GM19467 (cell line): Measurements from ENCODE around the gene ANXA1.

Experiments used
- ATAC-seq: cut with Tn5 transposase; IDR thresholded peaks from one replicate; pipeline ENCODE4 v1.9.1; 2021; ENCODE audit warnings: mild to moderate bottlenecking, moderate library complexity; ENCODE audit not compliant: unreplicated experiment

Gene ANXA1

DNA sequence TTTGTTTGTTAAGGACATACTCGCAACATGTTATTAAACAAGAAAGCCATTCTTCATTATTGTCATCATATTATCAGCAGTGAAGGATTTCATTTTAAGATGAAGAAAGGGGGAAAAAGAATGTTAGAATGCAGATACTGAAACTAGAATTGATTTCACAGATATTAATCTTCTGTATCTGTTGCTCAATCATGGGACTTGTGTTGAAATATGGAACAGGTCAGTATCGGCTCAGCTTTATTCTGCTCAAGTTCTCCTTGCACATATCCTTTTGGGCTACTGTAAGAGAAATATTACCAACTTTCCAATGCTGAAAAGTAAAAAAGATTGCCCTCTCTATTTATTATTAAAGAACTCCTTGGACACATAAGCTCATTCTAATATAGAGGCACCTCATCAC, 13.8 kb upstream of the ANXA1 start:
- ATAC-seq: no peak

DNA sequence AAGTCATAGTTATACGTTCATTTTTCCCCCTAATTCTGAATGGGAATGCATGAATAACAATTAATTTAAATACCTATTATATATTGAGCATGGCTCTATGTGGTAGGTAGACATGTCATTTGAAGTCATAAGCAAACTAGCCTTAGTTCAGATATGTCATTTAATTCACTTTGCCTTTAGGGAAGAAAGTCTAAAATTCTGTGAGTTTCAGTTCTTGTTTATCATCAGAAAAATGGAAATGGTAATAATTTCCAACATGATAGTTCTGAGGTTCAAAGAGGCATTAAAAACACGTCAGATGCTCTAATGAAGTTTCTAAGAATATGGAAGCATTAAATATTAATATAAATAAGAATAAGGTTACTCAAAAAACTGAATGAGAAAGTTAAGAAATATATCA, 13.1 kb upstream of the ANXA1 start:
- no peak for ATAC-seq

DNA sequence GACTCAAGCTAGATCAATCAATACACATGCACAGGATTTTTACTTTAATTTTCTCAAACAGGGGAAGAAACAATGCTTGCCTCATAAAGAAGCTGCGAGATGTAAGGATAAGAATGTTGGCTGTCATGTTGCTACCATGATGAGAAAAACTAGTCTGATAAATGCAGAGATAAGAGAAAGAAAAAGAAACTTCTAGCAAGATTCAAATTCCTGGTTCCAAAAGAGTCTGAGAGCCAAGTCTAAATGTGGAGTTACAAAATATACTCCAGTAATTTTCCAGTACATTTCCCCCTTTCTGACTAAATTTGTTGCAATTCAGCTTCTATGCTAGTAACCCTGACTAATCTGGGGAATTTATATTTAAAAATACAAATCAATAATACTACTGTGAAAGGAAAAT, 10.4 kb upstream of the ANXA1 start:
- ATAC-seq: no peak

DNA sequence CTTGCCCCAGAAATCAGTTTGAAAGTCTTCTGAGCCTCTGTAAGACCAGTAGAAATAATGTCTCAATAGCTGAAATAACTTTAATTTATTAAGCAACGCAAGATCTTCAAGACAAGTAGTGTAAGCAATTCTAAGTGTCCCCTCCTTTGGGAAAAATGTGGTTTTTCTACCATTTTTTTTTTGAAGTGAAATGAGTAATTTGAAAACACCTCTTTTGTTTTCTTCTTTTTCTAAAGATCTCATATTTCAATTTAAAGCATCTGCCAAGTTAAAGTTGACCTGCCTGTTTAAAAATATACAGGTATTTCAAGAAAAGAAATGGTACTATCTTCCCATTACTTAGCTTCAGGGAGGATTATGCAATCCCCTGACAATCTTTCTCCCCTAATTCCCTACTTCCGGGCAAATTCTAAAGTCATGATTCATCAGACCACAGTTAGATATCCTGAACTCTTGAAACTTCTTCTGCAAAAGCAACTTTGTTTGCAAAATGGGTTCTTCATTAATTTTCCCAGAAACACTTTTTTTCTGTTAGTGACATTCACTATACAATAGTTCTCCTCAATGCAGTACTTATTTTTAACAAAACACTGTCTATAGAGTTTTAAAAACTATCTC, 7.8 kb upstream of the ANXA1 start:
- ATAC-seq: no peak

DNA sequence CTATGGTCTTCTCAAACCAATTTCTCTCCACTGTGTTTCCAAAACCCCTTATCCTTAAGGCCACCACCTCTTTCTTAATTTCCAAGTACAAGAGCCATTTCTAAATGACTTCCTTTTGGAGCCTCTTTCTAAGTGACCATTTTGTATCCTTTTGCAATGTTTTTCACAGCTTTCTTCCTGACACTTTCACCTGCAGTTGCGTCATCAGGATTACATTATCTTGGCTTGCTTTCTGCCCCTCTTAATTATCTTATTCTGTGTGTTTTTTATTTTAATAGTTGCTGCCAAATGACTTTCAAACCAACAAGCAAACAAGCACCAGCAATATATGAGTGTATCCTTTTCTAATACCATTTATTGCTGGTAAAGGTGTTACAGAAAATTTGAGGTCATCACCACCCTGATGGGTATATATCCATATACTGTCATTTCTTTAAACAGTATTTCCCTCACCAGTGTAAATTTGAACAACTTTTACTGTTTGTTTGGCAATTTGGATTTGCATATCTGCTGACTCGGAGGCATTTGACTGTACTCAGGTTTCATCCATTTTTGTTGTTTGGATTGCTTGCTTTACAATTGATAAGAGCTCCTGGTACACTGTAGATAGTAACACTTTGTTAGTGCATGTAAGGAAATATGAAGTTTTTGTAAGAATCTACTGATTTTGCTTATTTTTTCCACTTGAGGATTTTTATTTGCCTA, 5.4 kb upstream of the ANXA1 start:
- ATAC-seq: no peak

DNA sequence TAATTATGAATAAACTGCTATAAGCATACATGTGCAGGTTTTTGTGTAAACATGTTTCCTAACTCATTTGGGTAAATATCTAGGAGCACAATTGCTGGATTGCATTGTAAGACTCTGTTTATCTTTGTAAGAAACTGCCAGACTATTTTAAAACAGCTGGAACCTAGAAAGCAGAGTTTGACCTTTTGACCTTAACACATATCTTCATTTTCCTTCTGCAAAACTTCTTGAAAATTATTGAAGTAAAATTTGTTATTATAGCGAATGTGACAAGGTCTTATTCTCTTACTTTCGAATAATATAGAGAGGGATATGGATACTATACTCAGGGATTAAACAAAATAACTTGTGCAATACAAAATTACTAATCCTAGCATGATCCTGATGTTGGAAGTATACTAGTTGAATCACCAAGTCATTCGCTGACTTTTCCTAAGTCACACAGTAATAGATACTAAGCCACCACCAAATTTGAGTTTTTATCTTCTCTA, 3.2 kb upstream of the ANXA1 start:
- ATAC-seq: no peak

DNA sequence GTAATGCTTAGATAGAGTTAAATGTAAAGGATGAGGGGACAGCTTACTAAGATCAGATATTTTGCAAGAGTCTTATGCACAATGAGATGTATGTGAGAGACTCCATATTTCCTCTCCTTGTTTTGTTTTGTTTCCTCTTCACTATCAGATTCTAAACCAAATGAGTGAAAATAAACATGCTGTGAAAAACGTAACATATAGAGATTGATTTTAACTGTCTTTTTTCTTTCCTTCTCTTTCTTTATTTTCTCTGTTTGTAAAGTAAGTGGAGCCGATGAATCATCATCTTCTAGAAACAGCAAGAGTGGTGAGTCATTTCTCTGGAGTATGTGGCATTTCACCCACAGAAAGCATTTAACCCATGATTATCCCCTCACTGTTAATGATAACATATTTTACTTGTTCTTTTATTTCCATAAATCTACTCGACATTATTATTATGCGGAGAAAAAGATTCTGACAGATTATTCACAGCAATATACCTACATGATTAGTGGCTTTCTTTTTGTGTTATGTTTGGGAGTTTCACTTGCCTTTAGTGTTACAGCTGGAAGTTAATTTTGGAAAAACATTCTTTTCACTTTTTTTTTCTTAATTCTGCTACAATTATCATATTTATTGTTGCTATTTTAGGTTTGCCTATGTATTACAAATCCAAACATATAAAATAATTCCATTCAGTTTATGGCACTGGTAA, 2.1 kb upstream of the ANXA1 start:
- peak; percentile 61 for ATAC-seq

DNA sequence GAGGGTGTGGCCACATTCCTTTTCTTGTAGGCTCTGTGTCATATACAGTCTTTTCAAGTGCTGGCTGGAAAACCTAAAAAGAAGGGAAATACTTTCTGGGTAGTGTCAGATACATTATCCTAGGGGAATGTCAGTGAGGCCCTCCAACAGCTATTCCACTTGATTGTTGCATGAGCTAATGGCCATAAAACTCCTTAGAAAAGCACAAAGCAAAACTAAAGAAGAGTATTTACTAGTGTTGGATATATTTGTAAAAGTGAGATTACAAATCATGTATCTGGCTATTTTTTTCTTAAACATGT, 829 bp downstream of the ANXA1 start:
- ATAC-seq: no peak

DNA sequence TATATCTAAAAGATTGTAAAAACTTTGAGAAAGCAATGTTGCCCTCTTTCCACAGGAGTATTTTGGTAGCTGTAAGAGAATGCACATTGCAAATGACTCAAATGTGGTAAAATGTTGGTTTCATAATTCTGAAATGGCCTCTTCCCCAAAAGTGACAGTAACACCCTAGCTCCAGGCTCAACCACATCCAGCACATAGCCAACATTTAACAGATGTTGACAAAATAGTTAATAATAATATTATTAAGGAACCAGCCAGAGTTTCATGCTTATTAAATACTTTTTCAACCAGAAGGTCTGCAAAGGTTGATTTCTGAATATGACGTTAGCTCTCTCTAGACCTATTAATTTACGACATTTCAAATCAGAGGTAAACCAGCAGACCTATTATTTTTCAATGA, 1.3 kb downstream of the ANXA1 start:
- peak; percentile 71 for ATAC-seq

DNA sequence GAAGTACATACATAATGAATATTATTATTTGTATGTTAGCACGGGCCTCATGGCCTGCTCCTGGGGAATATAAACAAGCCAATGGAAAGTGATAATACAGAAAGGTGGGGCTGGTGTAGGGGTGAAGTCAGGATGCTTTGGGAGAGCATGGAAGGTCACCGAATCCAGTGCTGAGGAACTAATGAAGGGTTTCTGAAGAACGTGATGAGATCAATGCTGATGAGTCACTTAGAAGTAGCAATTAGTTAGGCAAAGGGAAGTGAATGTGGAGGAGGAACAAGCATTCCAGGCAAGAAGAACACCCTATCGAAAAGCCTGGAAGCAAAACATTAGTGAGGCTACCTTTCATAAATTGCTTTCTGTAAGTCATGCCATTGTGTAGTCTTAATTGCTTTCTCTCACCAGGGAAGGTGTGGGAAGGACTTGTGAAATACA, 2.1 kb downstream of the ANXA1 start:
- ATAC-seq: no peak

DNA sequence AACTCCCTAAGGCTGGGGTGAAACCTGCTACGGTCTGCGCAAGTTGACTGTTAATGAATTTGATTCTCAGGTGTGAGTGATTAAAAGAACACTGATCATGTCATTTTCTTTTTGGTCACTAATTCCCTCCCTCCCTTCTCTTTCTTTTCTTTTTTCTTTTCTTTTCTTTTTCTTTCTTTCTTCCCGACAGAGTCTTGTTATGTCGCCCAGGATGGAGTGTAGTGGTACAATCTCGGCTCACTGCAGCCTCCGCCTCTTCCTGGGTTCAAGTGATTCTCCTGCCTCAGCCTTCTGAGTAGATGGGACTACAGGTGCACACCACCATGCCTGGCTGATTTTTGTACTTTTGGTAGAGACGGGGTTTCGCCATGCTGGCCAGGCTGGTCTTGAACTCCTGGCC, 2.6 kb downstream of the ANXA1 start:
- ATAC-seq: no peak

DNA sequence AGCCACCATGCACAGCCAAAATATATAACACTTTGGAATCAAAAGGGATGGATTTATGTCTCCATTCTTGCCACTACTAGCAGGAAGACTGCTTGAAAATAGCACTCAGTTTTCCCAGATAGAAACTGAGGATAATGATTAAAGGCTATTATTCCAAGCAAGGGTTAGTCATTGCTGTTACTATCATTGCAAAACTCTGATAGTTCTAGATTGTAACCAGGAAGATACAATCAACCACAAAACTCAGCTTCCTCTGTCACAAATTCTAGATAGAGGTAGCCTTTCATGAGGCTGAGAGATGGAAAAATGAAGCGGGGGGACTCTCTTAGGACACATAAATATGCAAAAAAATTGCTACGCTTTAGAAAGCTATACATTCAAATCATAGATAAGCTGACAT, 3.1 kb downstream of the ANXA1 start:
- ATAC-seq: no peak

DNA sequence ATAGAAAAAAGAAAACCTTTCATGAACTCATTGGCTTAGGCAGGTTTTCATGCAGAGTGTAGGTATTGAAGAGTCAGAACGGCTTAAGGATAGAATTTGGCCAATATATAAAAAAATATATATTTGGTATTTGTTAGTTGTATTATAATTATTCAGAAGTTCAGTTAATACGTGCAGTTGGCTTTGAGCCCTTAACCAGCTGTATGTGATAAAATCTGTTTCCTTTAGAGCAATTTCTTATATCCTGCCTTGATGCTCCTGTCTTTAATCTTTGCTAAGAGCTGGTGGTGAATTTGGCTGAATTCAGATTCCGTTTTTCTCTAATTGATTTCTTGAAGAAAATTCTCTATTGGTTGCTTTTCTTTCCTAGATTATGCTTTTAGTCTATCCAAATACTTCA, 3.7 kb downstream of the ANXA1 start:
- ATAC-seq: no peak

DNA sequence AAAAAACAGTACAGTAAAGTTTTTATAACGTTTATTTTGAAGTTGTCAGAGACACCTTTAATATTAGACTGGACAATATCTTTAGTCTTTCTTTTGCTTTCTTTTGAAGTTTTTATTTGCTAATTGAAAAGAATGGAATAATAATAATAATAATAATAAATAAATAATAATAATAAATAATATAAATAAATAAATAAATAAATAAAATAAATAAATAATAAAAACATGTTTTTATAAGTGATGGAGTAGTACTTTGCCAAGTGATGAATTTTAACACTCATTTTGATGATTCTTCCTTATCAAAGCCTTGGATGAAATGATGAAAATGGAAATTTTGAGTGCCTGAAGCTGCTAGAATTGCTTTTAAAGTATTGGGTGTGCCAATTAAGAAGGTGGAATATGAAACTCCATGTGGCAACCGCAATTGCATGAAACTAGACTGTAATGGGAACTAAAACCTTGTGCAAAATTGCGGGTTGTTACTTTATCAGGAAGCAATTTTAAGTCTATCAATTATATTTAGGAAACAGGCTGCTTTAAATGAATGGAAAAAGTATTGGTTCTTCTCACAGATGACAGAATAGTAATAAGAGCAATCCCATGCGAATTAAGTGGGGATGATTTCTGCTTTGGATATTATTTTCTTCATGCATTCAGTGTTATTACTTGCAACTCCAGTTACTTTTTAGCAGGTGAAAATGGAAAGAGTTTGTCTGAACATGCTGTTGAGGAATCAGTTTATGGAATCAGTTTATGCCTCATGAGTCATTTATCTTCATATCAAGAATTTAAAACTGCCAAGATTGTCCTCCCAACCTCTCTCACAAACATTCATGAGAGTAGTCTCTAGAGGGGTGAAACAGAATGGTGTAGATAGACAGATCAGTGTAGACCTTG, 4.6 kb downstream of the ANXA1 start:
- ATAC-seq: no peak

DNA sequence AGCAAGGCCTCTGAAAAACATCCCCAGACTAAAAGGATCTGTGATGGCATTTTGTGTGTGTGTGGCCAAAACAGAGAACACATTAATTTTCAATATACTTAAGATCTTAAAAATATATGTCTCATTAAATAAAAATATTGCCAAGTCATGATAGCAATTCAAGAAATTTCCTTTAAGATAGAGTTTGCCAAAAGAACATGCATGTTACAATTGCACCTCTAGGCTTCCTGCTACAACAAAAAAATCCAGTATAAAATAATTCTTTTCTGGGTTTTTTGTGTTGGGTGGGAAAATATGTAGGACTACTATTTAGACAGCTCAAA, 5.2 kb downstream of the ANXA1 start:
- no peak for ATAC-seq

DNA sequence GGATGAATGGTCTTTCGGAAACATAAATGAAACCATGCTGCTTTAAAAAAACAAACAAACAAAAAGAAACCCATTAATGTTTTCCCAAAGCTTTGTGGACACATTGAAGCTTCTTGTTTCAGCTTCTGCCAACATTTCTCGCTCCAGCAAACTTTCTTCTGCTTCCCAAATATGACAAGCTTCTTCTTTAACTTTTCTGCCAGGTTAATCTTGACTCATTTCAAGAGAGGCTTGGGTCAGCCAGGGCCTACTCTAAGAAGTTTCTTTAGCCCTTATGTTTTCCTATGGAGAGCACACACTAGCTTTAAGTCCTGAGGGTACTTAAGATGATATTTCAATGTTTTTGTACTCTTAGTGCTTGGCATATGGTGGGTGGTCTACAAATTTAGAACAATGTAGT, 6.1 kb downstream of the ANXA1 start:
- no peak for ATAC-seq

DNA sequence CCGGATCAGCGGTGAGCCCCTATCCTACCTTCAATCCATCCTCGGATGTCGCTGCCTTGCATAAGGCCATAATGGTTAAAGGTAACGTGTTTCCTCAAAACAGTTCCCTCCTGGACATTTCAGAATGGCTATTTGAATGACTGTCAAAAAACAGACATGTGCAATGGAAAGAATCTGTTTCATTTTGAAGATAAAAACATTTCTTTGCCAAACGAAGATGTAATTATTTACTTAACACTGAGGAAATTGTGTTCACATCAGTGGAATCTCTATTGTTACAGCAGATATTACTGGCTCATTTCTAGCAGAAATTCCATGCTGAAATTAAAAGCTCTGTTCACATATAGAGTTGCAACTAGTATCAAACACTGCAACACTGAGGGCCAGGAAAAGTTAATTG, 7.1 kb downstream of the ANXA1 start:
- ATAC-seq: no peak

DNA sequence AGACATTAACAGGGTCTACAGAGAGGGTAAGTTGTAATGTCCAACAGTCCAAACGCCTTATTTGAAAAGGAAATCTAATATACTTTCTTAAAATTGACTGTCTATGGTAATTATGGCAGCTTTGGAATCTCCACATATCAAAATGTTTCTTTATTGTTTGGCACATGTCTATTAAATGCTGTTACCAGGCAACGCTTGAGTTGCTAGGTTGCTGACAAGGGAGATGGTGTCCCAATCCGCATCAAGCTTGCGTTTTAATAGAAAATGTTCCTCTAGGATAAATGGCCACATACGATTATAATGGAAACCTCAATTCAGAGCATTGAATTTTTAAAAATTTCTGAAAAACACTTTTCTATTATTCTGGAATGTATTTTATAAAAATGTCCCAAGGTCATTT, 9.2 kb downstream of the ANXA1 start:
- no peak for ATAC-seq

DNA sequence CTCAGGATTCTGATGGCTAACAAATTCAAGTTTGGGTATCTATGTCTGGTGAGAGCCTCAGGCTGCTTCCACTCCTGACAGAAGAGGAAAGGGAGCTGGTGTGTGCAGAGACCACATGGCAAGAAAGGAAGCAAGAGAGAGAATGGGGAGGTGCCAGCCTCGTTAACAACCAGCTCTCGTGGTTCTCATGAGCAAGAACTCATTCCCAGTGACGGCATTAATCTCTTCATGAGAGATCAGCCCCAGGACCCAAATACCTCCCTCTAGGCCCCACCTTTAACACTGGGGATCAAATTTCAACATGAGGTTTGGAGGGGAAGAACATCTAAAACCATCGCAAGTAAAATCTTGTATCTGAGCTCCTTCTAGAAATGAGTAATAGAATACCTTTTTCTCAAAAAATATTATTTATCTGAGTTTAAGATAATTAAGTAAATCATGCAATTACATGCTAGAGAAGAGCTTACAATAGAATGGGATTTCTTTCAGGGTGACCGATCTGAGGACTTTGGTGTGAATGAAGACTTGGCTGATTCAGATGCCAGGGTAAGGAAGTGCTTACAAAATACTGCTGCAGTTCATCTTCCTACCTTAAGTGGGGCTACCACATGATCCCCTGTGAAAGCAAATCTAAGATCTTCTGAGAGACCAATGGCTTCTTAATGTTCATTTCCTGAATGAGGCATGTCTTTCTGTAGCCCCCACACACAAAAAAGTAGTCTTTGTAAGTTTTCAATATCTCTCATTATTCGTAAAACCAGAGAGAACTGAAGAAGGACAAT, 11.5 kb downstream of the ANXA1 start:
- ATAC-seq: no peak

DNA sequence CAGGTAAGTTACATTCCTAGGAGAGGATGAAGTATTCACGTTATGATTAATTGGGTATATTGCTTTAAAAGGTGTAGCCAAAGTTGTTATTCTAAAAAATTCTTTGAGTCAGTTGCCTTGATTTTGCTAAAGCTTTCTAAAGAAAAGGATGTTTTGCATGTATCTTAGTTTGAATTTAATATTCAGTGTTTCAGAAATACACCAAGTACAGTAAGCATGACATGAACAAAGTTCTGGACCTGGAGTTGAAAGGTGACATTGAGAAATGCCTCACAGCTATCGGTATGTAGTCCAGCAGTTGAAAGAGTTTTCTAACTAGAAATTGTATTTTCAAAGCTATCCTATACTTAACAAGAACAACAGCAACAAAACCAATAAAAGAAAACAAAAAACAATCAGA, 14.2 kb downstream of the ANXA1 start:
- ATAC-seq: no peak

DNA sequence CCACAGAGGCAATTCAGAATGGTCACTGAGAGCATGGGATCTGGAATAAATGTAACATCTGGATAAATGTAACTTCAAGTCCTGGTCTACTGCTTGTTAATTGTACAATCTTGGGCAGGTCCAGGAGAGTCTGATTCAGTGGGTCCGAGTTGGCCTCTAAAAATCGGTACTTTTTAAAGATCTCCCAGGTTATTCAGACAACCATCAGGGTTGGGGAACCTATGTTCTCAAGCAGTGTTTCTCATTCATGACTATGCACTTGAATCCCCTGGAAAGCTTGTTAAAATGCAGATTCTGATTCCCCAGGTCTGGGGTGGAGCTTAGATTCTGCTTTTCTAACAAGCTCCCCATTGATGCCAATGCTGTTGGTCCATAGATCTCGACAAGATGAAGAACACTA, 14.8 kb downstream of the ANXA1 start:
- no peak for ATAC-seq
